MCF 10A (cell line): ENCODE measurements around the gene ASPN. TPM values are rescaled to one million over a fixed set of nuclear protein-coding genes. Genes with fewer than 3 reads are reported as not detected.

Experiments
- BruUV-seq: library from RNA; stranded (reverse); fragments of 400-500 nt; replicated peaks from 2 replicates; lab custom pipeline; 2021; lab: Mats Ljungman, UMichigan
- CTCF ChIA-PET: fragments of 300-600 bp; sonication (Branson Sonifier 250); formaldehyde crosslinking; extraction: SDS; loops from one replicate; lab custom pipeline; 2021; ENCODE audit warnings: antibody characterized with exemption, inconsistent platforms; lab: Yijun Ruan, JAX
- POLR2A ChIA-PET: fragments of 300-600, 350-650 bp; sonication (Branson Sonifier 250); formaldehyde crosslinking; extraction: SDS; loops from one replicate; lab custom pipeline; 2020; ENCODE audit warnings: antibody characterized with exemption, inconsistent platforms; lab: Yijun Ruan, JAX
- DNase-seq: peaks from one replicate; pipeline ENCODE4 v3.0.0-alpha.2; 2018; ENCODE audit not compliant: unreplicated experiment
- H3K27ac Mint-ChIP-seq: one replicate; pipeline ENCODE4 v1.8.0; 2022; ENCODE audit warnings: mild to moderate bottlenecking, low read depth, mixed read lengths; ENCODE audit not compliant: unreplicated experiment
- H3K27me3 Mint-ChIP-seq: one replicate; pipeline ENCODE4 v1.8.0; 2022; ENCODE audit warnings: mixed read lengths; ENCODE audit not compliant: insufficient read depth, unreplicated experiment
- H3K36me3 Mint-ChIP-seq: one replicate; pipeline ENCODE4 v1.8.0; 2022; ENCODE audit warnings: mild to moderate bottlenecking, moderate library complexity, mixed read lengths; ENCODE audit not compliant: insufficient read depth, unreplicated experiment
- H3K4me1 Mint-ChIP-seq: one replicate; pipeline ENCODE4 v1.8.0; 2022; ENCODE audit warnings: mixed read lengths; ENCODE audit not compliant: insufficient read depth, unreplicated experiment
- H3K4me3 Mint-ChIP-seq: one replicate; pipeline ENCODE4 v1.8.0; 2022; ENCODE audit warnings: mild to moderate bottlenecking, moderate library complexity, mixed read lengths; ENCODE audit not compliant: unreplicated experiment
- H3K9me3 Mint-ChIP-seq: one replicate; pipeline ENCODE4 v1.8.0; 2022; ENCODE audit warnings: mixed read lengths; ENCODE audit not compliant: unreplicated experiment
- intact Hi-C: fragments of 100-400 bp; cut with micrococcal nuclease; formaldehyde crosslinking; loops from 2 replicates; pipeline ENCODE4 v1.14.1; 2022
- total RNA-seq: library from RNA; stranded (reverse); gene quantifications from 2 replicates; pipeline ENCODE4 v1.2.3, GENCODE V29; 2022
- TF ChIP-seq, protein P1 (sequence below): fragments of 200-600 bp; IDR thresholded peaks from one replicate; pipeline ENCODE4 v1.8.0; 2022; ENCODE audit warnings: antibody characterized with exemption, mild to moderate bottlenecking; ENCODE audit not compliant: unreplicated experiment

Gene ASPN
- total RNA-seq, 1 experiment from 2014 or later = 0.12 TPM

GRCh38 chr9:92483627-92484545 is 1.6 kb upstream of the ASPN start:
- TF ChIP-seq, protein P1, sequence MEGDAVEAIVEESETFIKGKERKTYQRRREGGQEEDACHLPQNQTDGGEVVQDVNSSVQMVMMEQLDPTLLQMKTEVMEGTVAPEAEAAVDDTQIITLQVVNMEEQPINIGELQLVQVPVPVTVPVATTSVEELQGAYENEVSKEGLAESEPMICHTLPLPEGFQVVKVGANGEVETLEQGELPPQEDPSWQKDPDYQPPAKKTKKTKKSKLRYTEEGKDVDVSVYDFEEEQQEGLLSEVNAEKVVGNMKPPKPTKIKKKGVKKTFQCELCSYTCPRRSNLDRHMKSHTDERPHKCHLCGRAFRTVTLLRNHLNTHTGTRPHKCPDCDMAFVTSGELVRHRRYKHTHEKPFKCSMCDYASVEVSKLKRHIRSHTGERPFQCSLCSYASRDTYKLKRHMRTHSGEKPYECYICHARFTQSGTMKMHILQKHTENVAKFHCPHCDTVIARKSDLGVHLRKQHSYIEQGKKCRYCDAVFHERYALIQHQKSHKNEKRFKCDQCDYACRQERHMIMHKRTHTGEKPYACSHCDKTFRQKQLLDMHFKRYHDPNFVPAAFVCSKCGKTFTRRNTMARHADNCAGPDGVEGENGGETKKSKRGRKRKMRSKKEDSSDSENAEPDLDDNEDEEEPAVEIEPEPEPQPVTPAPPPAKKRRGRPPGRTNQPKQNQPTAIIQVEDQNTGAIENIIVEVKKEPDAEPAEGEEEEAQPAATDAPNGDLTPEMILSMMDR = no peak
- no TSS peak for BruUV-seq
- Mint-ChIP-seq H3K27ac (peak overlapping the region; percentile 0), H3K9me3 (no peaks in the 10 kb centered on the region), H3K4me1 (peaks cover 23% of the 10 kb centered on the region), H3K27me3 (no peaks in the 10 kb centered on the region), H3K4me3 (no peak overlapping the region), H3K36me3 (no peaks in the 10 kb centered on the region)
- CTCF ChIA-PET = interaction anchor here (0.6 kb wide), 2 partner anchors 20 to 346 kb away, joined by 3 to 4 read pairs; no protein-coding TSS in a partner anchor
- intact Hi-C loops = no loop called here
- POLR2A ChIA-PET = interaction anchor here (4.4 kb wide), 1 partner anchor 23 kb away, joined by 28 read pairs; no protein-coding TSS in a partner anchor
- DNase-seq = no peak

DNA sequence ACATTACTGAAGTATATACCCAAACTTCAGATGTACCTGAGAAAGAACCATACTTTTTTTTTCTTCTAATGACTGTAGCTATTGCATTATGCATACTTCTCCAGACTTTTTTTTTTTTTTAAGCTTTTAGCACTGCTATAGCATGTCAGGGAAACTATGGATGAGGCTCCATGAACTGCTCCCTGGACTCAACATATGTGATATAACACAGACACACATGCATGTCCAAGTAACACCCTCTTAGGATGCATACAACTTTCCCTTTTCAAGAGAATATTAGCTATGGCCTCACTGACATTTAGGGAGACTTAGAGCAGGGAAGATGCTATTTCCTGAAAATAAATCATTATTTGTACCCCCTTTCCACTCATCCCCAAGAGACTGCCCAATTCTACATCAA is 499 bp upstream of the ASPN start:
- POLR2A ChIA-PET = interaction anchor here (3.1 to 4.4 kb wide), 2 partner anchors 18 to 24 kb away, joined by 26 to 28 read pairs; no protein-coding TSS in a partner anchor
- Mint-ChIP-seq H3K9me3 (no peaks in the 10 kb centered on the region), H3K27me3 (no peaks in the 10 kb centered on the region), H3K36me3 (no peaks in the 10 kb centered on the region), H3K27ac (no peak overlapping the region), H3K4me3 (no peak overlapping the region), H3K4me1 (peaks cover 22% of the 10 kb centered on the region)
- CTCF ChIA-PET = interaction anchor here (0.7 to 2.5 kb wide), 4 partner anchors 19 to 154 kb away, joined by 3 to 9 read pairs (median 4); no protein-coding TSS in a partner anchor
- BruUV-seq = no TSS peak
- intact Hi-C loops = no loop called here
- TF ChIP-seq, protein P1 = no peak
- DNase-seq = no peak

- H3K9me3 Mint-ChIP-seq = no peaks in the 10 kb centered on the region
- TF ChIP-seq, protein P1 = no peak
- peak; percentile 59 for DNase-seq
- H3K27me3 Mint-ChIP-seq = no peaks in the 10 kb centered on the region
- intact Hi-C loops = no loop called here
- H3K4me3 Mint-ChIP-seq = peak overlapping the region; percentile 30
- BruUV-seq = no TSS peak
- H3K36me3 Mint-ChIP-seq = no peaks in the 10 kb centered on the region
- POLR2A ChIA-PET = interaction anchor here (0.9 to 4.4 kb wide), 15 partner anchors 10 to 155 kb away, joined by 3 to 28 read pairs (median 4); partner anchors contain the start of gene CENPP
- peaks cover 22% of the 10 kb centered on the region for H3K4me1 Mint-ChIP-seq
- CTCF ChIA-PET = interaction anchor here (0.6 to 2.5 kb wide), 4 partner anchors 22 to 153 kb away, joined by 3 to 9 read pairs (median 3); no protein-coding TSS in a partner anchor
- H3K27ac Mint-ChIP-seq = peak overlapping the region; percentile 97
Measured at GRCh38 chr9:92480986-92481633, 1.2 kb downstream of the ASPN start.
